Epidermal melanocyte (primary cell): ENCODE data around the gene SIL1.
"Not testable (repeated sequence)": the region's sequence is repeated elsewhere in the genome, so short reads cannot be mapped to it uniquely, and the experiment has no call there.

ENCODE experiments used
- DNase-seq: peaks from one replicate; pipeline ENCODE4 v3.0.0; 2011; ENCODE audit warnings: low spot score; ENCODE audit not compliant: insufficient read length

SIL1 gene

DNA sequence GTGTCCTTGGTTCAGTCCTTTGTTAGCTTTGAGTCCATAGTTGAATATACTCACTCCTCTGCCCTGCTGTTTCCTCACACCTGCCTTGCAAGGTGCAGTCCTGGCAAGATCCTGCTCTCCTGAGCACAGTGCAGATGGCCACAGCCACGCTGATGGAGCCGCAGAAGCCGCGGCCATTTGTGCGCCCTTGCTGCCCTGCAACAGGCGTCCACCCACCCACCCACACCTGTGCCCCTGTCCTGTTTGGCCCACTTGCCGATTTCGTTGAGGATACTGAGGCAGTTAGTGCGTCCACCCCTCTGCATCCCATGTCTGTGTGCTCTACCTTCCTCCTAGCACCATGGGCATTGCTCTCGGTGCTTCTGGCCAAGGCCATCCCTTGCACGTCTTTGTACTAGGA lies 271.9 kb downstream of the SIL1 start:
- DNase-seq, result no peak

DNA sequence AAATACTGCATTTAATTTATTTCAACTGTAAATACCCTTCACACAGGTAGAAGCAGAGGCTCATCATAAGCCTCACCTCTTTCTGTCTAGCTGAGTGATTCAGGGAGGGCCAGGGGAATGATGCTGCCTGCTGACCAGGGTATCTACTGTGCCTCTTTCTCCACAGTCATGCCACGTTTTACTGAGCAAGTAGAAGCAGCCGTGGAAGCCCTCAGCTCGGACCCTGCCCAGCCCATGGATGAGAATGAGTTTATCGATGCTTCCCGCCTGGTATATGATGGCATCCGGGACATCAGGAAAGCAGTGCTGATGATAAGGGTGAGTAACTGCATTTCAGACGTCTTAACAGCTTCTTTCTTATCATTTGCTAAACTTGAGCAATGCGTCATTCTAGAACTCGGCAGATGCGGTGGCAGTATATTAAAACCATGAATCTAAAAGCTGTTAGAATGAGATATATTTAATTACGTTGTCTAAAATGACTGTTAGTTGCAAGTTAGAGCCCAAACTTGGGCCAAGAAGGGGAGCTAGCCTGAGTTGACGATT lies 273.0 kb downstream of the SIL1 start:
- DNase-seq, result no peak

- no peak for DNase-seq
These were observed 275.7 kb downstream of the SIL1 start for GRCh38 chr5:138922494-138922893.

- DNase-seq, result not testable (repeated sequence)
These were observed 276.8 kb downstream of the SIL1 start for GRCh38 chr5:138921362-138921761.

- DNase-seq, result no peak
These were observed 278.0 kb downstream of the SIL1 start for GRCh38 chr5:138920181-138920580.

- DNase-seq, result no peak
These were observed 279.5 kb downstream of the SIL1 start for GRCh38 chr5:138918686-138919085.

DNA sequence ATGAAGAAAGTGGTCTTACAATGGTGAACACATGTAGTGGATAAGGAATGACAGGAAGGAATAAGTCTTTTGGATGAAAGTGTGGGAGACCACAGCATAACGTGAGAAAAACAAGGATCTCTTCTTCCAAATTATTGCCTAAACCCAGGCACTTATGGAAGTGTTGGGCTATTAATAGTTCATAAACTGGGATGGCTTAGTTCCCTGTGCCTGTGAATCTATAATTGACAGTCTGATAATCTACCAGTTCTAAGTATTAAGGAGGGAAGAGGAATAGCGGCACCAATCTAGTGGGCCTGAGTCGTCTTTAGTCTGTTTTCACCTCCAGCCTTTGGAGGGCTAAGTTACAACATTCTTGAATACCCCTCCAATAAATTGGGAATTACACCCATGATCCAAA lies 283.8 kb downstream of the SIL1 start:
- DNase-seq, result no peak

DNA sequence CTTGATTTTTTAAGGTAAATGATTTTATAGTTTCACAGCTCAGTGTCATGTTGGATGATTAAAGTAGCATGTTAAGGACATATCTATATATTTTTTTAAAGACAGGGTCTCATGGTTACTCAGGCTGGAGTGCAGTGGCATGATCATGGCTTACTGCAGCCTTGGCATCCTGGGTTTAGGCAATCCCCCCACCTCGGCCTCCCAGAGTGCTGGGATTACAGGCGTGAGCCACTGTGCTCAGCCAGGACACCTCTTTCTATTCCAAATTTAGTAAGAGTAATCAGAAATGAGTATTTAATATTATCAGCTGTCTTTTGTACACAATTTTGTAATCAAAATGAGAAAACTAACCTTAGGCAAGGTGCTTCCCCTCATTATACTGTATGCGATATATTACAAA lies 284.4 kb downstream of the SIL1 start:
- DNase-seq, result no peak

GRCh38 chr5:138912093-138912492 lies 286.1 kb downstream of the SIL1 start:
- no peak for DNase-seq

DNA sequence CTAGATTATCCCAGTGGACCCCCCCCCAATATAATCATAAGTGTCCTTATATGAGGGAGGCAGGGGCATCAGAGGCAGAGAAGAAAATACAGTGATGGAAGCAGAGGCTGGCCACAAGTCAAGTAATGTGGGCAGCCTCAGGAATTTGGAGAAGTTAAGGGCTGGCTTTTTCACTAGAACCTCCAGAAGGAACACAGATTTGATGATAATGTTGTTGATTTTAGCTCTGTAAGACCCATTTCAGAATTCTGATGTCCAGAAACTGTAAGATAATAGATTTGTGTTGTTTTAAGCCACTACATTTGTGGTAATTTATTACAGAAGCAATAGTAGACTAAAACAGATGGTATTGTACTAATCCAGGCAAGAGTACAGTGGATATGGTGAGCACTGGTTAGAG lies 286.7 kb downstream of the SIL1 start:
- DNase-seq, result no peak

DNA sequence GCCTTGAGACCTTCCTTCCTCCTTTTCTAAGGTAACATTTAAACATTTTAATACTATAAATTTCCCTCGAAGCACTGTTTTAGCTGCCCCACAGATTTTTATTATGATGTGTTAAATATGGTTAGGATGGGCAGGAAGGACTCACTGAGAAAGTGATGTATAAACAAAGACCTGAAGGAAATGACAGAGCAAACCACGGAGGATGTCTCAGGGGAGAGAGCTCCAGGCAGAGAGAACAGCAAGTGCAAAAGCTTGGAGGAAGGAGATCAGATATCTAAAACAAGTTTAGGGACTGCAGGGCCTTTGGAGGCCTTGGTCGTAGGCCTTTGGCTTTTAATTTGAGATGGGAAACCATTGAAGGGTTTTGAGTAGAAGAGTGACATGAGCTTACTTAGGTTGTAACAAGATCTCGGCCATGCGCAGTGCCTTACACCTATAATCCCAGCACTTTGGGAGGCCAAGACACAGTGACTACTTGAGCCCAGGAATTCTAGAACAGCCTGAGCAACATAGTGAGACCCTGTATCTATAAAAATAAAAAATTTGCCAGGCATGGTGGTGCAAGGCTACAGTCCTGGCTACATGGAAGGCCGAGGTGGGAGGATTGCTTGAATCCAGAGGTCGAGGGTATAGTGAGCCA lies 287.5 kb downstream of the SIL1 start:
- no peak for DNase-seq

GRCh38 chr5:138909734-138910133 lies 288.4 kb downstream of the SIL1 start:
- no peak for DNase-seq

DNA sequence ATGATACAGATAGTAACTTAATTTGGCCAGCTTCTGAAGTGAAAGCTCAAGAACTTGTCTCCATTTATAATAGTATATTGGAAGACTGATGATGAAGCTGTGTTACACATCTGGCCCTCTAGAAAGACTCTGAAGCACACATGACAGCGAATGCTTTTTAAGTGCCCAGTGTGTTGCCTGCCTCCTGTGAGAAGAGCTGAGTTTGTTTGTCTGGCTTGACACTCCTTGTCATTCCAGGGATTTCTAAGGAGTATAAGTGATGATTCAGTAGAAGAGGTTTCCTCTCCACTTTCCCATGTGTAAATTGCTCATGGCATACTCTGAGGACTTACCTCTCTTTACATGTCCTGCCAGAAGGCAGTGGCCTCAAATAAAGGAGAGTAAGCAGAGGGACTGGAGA lies 292.6 kb downstream of the SIL1 start:
- DNase-seq, result no peak

DNA sequence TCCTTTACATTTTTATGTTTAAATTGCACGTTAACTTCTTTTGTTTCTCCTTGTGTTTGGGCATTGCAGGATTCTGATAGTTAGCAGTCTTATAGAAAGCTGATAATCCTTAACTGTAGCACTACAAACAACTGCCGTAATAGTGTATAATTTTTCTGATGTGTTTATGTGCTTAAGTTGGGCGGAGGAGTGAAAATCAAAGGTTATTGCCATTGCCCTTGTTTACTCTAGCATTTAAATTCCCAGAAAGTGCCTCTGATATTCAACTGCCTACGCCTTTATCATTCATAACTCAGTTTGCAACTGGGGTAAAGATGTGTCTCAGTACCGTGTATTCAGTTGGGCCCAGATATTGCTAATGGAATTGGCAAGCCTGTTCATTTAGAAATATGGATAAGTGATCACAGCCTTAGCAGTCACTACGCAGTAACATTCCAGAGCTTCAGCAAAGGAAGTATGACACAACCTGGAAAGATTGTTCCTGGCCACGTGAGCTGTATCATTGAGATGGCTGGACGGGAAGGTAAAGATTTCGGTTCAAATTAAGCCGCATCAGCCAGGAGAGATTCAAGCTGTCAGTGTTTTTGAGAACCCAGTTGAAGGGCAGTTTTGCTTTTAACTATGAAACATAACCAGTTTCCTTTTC lies 294.9 kb downstream of the SIL1 start:
- no peak for DNase-seq

GRCh38 chr5:138901716-138902115 lies 296.5 kb downstream of the SIL1 start:
- no peak for DNase-seq

DNA sequence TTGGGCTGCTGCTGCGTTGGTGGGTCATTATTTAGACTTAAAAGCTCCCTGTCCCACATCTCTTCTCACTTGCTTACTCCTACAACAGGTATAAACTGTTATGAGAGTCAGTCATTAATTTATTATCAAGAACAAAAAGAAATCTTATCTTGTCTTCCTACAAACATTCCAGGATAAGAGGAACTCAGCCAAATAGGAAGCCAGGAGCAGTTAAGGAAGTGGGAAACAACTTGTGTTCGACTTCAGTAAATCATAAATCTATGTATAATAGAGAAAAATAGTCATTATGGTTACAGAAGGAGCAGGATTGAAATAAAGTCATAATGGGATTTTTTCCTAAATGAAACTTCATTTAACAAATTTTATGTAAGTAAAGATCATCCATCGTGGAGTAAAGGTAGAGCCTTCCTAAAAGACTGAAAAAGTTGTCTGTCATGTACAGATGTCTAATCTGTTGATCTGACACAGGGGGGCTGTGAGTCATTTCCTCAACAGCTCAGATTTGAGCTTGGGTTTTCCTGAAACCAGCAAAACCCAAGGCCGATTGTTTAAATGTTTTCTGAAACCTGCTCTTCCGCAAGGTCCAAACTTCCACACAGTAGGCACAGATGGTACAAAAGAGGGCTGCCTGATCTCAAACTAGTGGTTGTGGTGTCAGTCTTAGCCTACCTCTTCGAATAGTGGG lies 297.7 kb downstream of the SIL1 start:
- DNase-seq, result no peak

DNA sequence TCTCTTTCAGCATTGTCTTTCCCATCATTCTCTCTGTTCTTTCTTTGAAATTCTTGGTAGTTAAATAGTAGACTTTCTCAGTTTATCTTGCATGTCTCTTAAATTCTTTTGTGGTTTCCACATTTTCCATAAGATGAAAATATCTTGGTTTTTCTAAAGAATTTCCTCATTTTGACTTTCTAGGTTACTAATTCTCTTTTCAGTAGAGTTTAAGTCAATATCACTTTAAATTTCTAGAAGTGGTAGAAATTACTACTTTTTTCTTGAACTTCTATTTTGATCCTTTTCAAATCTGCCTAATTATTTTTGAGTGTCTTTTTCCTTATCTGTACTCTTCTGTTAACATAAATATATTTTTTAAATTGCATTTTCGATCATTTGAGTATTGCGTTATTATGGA lies 299.4 kb downstream of the SIL1 start:
- DNase-seq, result no peak

DNA sequence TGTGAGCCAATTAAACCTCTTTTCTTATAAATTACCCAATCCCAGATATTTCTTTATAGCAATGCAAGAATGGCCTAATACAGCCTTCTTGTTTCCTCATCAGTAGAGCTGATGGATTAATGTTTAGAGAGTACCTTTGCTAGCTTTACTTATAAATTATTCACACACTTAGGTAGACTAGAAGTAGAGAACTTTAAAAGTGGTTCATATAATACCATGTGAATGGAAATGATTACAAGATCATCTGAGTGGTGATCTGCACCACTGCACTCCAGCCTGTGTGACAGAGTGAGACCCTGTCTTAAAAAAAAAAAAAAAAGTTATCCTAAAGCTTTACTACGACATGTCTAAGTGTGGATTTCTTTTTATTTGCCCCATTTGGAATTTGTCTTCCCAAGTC lies 299.9 kb downstream of the SIL1 start:
- no peak for DNase-seq
